NCI-H128 (cell line): Measurements from ENCODE around the gene DYRK2.

Experiments used
- DNase-seq: peaks from one replicate; lab custom pipeline; 2025; ENCODE audit not compliant: unreplicated experiment; lab: John Stamatoyannopoulos, UW

DYRK2 gene

DNA sequence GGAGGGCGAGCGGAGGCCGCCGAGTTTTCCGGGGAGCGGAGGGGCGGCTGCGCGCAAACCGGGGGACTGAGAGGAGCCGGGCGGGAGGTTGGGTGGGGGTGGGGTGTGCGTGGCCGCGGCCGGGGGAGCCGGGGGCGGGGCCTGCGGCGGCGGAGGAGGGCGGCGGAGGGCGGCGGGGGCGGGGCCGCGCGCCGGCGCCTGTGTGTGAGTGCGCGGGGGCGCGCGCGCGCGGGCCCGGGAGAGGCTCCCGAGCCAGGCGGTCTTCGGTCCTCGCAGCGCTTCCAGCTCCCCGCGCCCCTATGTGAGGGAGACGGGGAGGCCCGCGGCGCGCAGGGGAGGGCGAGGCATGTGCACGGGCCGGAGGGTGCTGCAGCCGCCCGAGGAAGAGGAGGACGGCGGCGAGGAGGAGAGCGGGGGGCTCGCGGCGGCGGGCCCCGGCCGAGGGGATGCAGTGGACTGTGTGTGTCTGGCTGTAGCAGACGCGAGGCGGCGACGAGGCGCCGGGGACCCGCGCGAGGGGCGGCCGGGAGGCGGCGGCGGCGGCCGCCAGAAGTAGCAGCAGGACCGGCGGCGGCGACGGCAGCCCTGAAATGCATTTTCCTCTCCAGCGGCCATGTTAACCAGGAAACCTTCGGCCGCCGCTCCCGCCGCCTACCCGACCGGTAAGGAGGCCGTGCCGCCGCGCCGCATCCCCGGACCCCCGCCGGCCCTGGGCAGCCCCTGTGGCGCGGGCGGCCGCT is at the start of gene DYRK2:
TSS of gene DYRK2 (plus strand) at position 225 of the 740 bp plus-strand sequence. CDS start at position 614, 389 bp downstream.
- peak; percentile 54 for DNase-seq

DNA sequence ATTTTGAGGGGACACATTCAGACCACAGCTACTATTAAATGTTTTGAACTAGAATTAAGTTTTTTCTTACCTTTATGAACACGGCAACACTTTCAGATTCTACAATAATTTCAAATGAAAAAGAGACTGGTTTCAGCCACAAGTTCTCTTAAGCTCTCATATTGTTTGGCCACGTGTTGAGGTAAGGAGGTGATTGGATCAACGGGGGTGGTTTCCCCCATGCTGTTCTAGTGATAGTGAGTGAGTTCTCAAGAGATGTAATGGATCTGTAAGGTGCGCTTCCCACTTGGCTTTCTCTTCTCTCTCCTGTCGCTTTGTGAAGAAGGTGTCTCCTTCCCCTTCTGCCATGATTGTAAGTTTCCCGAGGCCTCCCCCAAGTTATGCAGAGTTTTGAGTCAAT is 48.9 kb upstream of the DYRK2 start:
- no peak for DNase-seq

DNA sequence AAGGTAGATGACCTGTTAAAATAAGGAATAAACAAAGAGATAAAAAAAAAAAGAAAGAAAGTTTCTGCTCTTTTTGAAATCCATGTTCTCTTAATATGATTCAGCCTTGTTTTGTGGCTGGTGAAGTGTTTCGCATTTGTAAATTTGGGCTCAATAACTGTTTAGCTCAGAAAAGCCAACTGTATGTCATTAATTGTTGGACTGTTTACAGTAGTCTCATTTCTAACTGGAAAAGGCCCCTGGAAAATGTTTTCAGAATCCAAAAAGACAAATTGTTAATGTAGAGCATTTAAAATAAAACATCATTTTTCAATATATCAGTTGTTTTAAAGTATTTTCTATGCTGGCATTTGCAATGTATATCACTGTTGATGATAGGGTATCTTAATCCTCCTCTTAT is 47.4 kb upstream of the DYRK2 start:
- no peak for DNase-seq

DNA sequence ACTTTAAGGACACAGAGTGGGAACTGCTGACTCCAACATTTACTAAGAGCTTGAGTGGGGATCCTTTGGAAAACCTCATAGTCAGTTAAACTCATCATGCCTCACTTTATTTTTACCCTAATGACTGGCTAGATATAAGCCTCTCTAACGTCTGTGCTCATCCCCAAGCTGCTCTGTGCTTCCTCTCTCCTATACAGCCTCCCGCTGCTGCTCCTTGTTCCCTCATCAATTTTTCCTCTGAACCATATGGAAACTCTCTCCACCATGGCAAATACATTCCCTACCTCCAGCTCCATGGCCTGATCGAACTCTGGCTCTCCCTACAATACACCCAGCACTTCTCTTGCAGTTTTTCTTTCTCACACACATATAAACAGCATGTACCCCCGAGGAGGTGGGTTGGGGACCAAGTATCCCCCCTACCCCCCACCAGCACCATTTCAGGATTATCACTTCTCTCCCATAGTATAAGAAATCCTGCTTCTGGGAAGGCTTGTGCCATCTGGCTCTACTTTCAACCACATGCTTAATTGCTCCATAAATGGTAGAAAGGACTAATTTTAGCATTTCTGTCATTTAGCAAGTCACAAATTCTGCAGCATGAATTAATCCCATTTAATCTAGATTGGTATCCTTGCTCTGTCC is 39.2 kb upstream of the DYRK2 start:
- no peak for DNase-seq

DNA sequence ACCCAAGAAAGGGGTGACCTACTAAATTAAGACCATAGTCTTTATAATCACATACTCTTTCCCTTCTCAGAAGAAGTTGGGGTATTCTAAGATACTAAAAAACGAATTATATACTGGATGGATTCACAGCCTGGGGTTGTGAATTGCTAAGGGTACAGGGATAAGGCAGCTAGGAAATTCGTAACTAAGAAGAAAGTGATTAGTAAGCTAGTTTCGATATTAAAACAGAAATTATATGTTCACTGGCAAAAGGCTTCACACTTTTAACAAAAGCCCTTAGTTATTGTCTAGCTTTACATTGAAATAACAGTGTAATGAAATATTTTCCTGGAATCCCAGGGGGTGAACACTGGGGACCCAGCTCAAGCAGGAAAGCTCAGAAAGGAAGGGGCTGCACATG is 35.5 kb upstream of the DYRK2 start:
- DNase-seq: no peak

DNA sequence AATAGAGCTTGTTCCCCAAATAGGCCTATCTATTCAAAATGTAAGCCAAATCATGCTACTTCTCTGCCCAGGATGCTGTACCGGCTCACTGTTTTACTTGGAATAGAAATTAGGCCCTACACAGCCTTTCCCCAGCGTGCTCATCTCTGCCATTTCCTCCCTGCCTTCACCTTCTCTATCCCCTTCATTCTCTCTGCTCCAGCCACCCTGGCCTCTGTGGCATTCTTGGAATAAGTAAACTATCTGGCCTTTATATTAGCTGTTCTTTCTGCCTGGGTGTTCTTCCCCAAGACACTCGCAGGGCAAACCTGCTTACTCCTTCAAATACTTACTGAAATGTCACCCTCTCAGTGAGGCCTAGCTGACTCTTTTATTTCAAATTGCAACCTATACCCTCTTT is 30.9 kb upstream of the DYRK2 start:
- DNase-seq: no peak

DNA sequence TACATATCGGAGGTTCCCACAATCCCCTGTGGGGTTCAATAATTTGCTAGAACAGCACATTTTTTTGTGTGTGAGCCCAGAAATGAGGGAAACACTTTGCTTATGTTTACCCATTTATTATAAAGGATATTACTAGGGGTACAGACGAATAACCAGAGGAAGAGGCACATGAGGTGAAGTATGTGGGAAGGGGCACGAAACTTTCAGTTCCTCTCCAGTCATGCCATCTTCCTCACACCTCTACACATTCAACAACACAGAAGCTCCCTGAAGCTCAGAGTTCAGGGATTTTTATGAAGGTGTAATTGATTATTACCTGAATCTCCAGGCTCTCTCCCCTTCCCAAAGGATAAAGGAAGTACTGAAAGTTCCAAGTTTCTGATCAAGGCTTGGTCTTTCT is 30.2 kb upstream of the DYRK2 start:
- no peak for DNase-seq

DNA sequence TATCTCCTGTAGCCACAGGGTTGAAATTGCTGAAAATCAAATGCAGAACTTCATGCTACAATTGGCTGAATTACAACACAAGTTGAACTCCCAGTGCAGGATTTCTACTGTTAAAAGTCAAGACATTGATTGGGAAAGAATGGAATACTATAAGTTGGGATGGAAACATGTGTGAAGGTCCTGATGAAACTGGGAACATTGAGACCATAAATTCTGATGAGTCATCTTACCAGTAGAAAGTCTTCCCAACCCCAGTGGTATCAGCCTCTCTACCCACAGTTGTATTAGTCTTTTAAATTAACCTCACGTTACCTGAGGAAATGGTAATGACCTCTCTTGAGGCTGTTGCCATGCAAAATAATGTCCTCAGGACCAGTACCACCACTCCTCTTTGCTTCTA is 27.4 kb upstream of the DYRK2 start:
- no peak for DNase-seq

DNA sequence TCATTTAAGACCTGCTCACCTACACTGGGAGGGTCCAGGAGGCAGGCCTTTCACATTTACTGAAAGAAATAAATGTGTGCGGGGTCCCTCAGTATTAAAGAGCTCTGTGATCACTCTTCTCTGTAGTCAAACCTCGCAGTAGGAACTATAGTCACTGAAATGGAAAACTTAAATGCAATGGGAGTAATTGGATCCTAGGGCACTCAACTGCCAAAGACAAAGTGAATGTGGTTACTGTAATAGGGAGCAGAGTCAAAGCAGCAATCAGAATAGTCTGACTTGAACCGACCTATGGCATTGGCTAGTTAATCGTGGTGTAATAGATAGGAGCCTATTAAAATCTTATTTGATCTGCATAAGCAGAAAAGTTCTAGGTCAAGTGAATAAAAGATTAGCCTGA is 26.6 kb upstream of the DYRK2 start:
- DNase-seq: no peak

DNA sequence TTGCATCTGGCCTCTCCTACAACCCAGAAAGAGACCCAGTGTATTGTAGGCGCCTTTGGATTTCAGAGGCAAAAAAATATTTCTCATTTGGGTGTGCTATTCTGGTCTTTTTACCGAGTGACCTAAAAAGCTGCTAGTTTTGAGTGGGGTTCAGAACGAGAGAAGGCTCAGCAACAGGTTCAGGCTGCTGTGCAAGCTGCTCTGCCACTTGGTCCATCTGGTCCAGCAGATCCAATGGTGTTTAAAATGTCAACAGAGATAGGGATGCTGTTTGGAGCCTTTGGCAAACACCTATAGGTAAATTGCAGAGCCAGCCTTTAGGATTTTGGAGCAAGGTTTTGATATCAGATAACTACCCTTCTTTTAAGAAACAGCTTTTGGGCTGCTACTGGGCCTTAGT is 25.3 kb upstream of the DYRK2 start:
- DNase-seq: no peak

DNA sequence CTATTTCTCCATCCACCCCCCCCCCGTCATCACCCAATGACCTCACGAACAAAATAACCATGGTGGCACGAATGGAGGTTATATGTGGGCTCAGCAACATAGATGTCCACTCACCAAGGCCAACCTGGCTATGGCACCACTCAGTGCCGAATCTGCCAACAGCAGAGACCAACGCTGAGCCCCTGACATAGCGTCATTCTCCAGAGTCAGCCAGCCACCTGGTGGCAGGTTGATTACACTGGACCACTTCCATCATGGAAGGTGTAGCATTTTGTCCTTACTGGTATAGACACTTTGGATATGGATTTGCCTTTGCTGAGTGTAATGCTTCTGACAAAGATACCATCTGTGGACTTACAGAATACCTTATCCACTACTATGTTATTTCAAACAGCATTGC is 24.2 kb upstream of the DYRK2 start:
- DNase-seq: no peak

DNA sequence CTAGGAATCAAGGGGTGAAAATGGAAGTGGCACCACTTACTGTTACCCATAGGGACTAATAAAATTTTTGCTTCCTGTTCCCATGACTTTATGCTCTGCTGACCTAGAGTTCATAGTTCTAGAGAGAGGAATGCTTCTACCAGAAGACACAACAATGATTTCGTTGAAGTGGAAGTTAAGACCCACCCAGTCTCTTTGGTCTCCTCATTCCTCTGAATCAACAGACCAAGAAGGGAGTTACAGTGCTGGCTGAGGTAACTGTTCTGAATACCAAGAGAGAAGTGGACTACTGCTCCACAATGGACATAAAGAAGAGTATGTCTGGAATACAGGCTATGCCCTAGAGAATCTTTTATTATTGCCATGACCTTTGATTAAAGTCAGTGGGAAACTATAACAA is 23.5 kb upstream of the DYRK2 start:
- no peak for DNase-seq

DNA sequence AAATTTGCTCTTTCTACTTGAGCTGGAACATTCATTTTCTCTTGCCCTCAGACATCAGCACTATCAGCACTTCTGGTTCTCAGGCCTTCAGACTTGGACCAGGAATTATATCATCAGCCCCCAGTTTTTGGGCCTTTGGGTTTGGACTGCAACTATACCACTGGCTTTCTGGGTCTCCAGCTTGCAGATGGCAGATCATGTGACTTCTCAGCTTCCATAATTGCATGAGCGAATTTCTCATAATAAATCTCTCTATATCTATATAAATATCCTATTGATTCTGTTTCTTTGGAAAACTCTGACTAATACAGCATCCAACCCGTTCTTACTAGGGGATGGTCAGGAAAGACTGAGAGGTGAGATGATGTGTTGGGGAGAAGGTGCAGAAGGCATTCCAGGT is 22.4 kb upstream of the DYRK2 start:
- no peak for DNase-seq

DNA sequence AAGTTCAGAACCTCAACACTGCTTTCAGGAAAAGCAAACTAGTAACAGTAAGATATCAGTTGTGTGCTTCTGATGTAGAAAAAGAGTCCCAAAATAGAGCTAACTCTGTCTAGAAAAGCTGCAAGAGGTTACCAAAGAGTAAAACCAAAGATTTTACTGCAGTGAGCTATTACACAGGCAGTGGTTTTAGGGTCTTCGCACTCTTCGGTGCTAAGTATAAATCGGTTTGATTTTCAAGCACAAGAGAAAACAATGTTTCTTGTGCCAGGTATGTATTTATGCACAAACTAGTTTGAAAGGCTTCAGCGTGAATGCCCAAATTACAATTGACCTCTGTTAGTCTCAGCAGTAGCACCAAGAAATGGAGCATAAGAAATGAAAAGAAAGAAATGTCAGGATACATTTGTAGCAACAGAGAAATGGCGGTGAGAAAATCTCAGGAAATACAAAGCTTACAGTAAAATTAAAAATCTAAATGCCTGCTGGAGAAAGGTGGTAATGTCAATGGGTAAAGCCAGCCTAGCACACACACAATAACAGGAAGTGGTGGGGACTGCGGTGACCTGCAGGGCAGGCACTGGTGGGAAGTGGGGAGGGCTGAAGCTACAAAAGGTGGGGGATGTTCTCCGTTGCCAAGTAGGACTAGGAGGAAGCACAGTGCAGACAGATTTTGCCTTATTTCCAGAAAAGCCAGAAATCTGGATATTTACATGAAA is 18.0 kb upstream of the DYRK2 start:
- no peak for DNase-seq

DNA sequence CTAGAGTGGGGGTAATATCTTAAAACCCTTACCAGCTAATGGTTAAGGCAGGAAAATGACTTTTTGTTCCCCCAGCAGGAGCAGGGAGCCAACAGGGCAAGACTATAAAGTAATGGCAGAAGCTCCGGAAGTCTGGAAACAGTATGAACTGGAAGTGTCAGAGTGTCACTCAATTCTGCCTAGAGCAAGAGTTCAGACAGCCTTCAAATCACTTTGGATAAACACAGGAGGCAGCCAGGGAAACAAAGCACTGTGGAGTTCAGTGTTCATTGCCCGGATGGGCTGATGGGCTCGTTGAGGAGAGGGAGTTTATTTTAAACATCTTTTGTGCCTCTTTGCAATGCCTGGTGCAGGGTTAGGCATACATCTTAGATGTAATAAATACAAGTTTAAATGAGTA is 16.5 kb upstream of the DYRK2 start:
- DNase-seq: no peak

DNA sequence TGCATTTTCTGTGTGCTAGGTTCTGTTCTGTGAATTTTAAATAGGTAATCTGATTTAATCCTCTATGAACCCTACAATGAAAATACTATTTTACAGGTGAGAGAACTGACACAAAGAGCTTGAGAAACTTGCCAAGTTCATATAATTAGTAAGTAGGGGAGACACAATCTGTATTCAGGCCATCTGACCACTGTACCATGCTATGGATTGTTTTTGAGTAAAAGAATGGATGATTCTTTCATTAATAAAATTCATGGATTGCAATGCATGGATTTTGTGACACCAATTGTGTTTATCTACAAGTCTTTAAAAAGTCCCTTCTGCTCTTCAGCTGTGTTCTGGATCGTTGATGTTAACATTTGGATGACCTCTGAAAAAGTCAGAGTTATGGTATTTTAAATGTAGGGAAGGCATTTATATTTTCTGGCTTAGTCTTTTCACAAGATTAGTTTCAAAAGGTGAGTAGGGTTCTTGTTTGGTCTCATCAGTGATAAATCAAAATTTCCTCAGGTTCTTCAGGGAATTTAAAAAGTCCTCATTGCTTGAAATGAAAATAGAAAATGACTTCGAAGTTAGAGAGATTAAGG is 15.4 kb upstream of the DYRK2 start:
- no peak for DNase-seq

DNA sequence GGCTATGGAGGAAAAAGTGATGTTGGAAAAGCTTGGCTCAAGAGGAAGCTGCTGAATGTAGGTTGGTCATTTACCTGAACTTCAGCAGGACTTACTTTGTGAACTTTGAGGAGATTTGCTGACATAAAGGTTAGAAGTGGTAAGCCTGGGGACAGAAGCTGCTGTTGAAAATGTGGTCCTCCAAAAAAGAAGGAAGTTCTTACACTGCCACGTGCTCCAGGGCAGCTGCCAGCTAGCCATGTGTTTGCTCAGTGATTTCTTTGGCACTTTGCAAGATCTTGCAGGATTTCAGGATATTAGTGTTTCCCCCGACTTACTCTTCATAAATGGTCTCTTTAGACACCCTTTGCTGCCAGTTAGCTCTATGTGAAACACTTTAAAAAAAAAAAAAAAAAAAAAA is 14.8 kb upstream of the DYRK2 start:
- DNase-seq: no peak

DNA sequence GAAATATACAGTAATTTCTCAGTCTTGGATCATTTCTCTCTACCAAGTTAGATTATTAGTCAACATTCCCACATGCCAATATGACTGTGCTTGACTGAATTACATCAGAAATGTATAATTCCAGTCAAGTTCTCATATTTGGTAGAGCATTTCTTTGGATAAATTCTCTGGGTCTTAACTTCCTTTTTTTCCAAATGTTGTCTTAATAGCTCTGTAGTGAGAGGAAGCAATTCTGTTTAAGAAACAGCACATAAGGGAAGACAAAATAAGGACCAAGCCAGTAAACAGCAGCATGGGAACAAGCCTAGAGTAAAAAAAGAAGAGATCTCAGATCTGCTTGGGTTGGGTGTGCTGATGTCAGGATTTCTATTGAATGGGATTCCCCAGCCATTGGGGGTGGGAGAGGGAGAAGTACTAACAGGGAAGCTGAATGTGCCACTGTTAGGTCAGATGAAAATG is 14.2 kb upstream of the DYRK2 start:
- no peak for DNase-seq

DNA sequence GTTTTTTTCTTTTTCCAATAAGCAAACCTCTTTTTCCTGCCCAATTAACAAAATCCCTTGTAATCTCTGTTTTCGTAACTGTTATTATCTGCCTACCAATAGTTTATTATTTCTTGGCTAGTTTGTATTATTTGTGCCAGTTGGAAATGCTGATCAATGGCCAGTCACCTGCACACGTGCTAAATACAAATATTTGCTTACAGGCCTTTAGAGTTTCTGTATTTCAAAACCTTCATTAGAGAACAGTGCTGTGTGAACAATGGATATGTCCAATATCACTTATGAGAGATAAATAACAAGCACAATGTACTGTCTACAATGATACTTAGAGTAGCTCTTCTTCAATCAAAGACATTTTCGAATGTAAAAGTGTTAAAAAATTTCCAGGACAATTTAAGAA is 10.8 kb upstream of the DYRK2 start:
- no peak for DNase-seq

DNA sequence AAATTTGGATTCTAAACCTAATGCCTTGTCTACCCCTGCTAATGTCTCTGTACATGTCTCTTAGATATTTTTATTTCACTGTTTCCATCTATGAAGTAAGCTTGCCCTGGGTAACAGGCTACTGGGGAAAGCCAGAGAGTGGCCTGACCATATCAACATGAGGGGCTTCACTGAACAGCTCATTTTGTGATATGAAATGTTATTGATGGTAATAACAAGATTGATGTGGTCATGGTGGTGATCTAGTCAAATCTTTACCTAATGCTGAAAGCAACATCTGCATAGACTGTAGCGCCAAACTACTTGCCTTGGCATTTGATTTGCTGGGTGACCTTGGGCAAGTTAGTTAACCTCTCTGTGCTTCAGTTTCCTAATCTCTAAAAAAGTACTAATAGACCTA is 9.9 kb upstream of the DYRK2 start:
- no peak for DNase-seq

DNA sequence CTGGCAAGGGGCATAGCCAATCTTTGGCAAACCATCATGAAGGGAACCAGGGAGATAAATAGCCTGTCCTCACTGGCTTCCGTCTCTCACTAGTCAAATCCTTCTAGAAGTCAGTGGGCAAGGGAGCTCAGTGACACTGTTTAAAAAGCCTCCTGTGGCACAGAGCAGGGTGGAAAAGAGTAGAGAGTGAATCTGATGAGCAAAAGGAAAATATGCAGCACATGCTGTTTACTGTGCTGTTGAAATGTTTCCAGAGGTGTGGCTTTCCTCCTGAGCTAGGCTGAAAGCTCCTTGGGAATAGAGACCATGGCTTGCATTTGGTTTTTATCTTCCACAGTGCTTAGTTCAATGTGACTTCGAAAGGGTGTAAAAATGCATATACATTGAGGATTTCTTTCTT is 7.7 kb upstream of the DYRK2 start:
- no peak for DNase-seq

DNA sequence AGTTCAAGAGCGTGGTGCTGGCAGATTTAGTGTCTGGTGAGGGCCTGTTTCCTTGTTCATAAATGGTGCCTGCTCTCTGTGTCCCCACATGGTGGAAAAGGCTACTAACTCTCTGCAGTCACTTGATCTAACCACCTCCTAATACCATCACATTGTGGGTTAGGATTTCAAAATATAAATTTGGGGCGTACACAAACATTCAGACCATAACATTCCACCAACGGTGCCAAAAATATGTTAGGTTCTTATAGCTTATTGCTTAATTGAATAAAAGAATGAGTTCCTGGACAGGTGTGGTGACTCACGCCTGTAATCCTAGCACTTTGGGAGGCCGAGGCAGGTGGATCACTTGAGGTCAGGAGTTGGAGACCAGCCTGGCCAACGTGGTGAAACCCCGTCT is 3.4 kb upstream of the DYRK2 start:
- no peak for DNase-seq
